NCI-H2227 (cell line): ENCODE data around the gene PAOX.

ENCODE experiments used
- DNase-seq: peaks from one replicate; lab custom pipeline; 2025; ENCODE audit not compliant: unreplicated experiment; lab: John Stamatoyannopoulos, UW

PAOX gene

DNA sequence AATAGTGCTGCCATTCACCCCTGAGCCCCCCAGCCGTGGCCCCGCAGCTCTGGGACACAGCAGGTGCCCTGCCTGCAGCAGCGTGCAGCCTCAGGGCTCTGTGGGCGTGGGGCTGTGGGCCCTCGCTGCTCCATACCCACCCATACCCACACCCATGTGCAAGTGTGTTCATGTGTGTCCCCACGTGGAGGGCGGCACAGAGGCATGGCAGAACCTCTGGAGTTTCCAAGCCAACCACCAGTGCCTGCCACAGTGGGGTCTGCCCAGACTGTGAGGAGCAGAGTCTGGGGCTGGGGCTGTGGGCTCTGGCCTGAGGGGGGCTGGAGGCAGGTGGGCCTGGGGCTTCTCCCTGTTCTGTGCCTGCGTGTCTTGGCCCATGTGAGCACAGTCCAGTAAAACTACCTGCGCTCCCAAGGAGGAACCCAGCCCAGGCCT, 29.5 kb upstream of the PAOX start:
- no peak for DNase-seq

DNA sequence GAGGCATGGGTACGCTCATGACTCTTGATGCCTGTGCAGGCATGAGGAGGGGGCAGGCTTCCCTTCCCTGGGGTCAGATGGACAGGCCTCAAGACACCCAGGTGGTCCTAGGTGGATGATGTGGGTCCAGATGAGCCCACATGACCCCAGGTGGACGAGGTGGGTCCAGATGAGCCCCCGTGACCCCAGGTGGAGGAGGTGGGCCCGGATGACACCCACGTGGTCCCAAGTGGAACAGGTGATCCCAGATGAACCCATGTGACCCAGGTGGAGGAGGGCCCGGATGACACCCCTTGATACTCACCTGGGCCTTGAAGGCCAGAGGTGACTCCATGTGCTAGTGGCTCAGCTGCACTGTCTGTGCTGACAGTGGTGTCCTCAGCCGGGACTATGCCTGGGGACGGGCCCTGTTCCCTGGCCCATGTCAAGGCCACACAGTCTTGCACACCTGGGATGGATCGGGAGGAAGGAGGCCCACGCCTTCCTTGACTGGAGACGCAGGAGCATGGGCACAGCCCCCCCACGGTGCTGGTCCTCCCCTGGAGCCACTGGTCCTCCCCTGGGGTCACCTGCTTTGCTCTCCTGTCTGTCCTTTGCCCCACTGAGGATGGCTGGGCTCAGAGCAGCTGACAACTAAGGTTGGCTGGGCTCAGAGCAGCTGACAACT, 28.6 kb upstream of the PAOX start:
- no peak for DNase-seq

- no peak for DNase-seq
These were observed 28.1 kb upstream of the PAOX start for GRCh38 chr10:133350950-133351329.

GRCh38 chr10:133351408-133352318, 27.4 kb upstream of the PAOX start:
- no peak for DNase-seq

- DNase-seq = no peak
These were observed 25.7 kb upstream of the PAOX start for GRCh38 chr10:133353202-133353959.

DNA sequence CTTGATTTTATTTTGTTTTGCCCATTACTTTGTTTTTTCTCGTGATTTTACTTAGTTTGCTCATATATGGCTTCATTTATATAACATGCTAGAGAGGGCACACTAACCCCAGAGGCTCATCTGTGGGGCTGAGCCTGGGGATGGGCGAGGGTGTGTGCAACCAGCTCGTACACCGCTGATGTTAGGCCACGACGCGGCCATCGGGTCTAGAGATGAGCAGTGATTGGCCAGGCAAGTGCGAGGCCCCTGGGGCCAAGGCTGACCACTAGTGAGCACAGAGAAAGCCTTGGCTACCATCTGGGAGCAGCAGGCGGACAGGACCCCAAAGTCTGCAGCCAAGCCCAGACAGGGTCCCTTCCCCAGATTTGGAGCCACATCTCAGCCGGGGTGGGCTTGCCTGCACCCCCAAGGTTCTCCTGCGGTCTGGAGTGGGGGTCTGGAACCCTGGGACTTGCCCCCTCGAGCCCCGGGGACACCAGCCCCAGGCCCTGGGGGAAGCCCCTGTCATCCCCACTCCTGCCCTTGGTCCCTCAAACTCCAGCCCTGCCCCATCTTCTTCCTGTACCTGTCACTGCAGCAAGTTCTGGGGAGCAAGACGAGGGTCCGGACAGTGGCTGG, 25.0 kb upstream of the PAOX start:
- no peak for DNase-seq

GRCh38 chr10:133354672-133355240, 24.3 kb upstream of the PAOX start:
- no peak for DNase-seq

- DNase-seq = no peak
These were observed 23.8 kb upstream of the PAOX start for GRCh38 chr10:133355266-133355665.

- DNase-seq = no peak
These were observed 23.1 kb upstream of the PAOX start for GRCh38 chr10:133355991-133356390.

DNA sequence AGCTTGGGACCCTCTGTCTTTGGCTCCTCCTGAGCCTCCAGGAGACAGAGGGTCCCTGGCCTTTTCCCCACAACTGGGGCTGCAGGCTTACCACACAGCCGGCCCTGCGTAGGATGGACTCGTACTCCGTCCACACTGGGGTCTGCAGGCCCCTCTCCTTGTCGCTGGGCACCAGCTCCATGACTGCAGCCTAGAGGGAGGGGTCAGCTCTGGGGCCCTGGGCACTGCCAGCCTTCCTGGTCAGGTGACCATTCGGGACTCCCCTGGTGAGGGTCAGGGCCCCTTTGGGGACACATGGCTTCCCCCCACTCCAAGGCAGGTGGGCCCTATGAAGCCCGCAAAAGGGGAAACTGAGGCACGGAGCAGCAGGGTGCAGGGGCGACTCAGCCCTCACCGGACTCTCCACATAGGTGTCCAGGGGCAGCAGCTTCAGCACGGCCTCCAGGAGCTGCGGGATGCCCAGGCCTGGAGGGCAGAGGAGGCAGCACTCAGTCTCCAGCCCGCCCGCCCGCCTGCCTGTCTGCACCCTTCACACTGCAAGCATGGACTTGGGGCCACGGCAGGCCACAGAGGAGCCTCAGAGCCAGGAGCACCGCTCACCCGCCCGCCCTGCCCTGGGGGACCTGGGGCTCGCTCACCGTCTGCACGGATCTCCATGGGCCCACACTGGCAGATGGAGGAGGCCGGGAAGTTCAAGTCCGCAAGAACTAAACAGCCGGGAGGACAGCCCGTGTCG, 22.3 kb upstream of the PAOX start:
- no peak for DNase-seq

DNA sequence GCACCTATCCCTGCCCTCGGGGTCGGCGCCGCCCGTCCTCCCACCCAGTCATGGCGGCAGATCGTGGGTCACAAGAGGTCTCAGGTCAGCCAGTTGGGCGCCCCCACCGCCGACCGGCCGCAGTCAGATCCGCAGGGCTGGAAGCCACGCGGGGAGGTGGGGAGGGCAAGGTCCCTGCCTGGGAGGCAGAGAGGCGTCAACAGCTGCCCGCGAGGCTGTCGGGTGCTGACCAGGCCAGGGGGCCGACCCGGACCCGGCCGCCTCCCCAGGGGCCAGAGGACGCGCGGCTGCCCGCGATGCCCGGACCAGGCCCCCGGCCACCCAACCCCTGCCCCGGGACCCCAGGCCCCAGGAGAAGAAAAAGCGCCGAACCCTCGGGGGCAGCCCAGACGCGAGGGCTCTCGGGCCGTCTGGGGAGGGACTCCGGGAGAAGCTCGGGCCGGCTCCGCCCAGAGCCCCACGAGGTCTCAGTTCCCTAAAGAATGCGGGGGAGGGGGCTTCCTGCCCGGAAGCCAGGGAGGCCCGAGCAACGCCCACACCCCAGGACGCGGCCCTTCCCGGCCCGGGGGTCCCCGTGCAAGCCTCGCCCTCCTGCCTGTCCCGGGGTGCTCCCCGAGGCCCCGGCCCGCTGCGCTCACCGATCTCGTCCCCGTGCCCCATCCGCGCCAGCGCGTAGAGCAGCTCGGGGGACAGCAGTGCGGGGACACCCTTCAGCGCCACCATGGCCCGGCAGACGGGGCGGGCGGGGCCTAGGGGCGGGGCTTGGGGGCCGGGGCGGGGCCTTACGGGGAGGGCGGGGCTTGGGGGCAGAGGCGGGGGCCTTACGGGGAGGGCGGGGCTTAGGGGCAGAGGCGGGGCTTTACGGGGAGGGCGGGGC, 21.5 kb upstream of the PAOX start, which contains the start of gene FUOM:
FUOM (minus strand) TSS at position 735 of the 877 bp plus-strand sequence; CDS start at position 723, 12 bp downstream.
- DNase-seq = peak; percentile 54

- no peak for DNase-seq
These were observed 20.7 kb upstream of the PAOX start for GRCh38 chr10:133358162-133358924.

DNA sequence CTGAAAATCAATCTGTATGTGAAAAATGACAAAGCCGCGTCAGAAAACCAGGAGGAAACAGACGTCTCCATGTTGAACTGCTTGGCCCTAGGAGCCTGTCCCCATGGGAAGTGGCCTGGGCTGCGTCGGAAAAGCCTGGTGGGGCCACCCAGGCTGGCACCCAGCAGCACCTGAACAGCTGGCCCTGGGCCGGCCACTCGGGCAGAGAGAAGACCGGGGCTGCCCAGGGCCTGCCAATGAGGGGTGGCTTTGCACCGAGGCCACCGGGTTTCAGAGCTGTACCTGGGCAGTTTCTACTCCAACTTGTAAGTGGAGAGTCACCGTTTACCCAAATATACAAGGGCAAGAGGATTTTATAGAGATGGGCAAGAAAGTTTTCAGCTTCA, 20.1 kb upstream of the PAOX start:
- DNase-seq = no peak

DNA sequence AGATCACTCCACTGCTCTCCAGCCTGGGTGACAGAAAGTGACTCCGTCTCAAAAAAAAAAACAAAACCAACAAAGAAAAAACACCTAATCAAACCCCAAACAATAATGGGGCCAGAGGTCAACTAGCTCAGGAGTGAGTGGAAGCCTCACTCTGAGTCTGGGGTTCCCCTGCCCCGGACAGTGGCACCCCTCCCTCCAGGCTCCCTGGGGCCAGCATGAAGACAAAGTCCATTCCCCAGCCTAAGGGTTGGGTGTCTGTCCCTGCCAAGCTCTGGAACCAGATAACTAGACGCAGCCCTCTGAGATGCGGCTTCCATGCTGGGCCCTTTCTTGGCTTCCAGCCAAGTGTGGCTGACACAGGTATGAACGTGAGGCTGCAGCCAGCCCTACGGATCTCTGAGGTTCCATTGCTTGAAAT, 19.5 kb upstream of the PAOX start:
- peak; percentile 74 for DNase-seq

DNA sequence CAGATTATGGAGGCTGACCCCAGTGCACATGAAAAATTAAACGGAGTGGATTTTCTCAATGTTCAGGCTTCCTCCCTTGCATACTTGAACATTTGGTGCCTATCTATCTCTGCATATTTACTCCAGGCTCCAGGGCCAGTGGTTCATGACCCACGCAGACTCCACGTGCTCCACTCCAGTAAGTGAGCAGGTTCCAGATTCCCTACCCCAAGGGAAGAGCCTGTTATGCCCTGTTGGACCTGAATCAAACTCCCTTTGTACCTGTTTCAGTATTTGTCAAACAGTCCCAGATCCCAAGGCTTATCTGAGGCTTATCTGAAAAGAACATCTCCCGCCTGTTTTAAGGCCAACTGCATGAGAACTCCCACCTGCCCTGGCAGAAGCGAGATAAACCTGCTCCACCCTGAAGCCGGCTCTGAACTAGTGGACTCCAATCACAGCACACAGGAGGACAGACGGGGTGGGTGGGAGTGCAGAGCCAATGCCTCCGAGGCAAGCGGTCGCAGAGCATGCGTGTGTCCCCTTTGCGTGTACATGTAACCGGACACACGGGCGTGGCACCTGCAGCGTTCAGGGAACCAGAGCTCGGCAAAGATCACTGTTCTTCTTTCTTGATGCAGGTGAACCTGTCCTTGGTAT, 19.0 kb upstream of the PAOX start:
- DNase-seq = no peak

DNA sequence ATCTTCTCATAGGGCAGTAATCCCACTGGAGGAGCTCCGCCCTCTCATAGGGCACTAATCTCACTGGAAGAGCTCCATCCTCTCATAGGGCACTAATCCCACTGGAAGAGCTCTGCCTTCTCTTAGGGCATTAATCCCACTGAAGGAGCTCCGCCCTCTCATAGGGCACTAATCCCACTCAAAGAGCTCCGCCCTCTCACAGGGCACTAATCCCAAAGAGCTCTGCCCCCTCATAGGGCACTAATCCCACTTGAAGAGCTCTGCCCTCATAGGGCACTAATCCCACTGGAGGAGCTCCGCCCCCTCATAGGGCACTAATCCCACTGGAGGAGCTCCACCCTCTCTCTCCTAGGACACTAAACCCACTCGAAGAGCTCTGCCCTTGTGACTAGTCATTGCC, 17.8 kb upstream of the PAOX start:
- no peak for DNase-seq

GRCh38 chr10:133361773-133362441, 17.2 kb upstream of the PAOX start:
- DNase-seq = no peak
